C4-2B (cell line): ENCODE data around the gene MYBPC3.

Experiments used
- H3K27ac ChIP-seq: fragments of 450-650 bp; 2 replicates; pipeline ENCODE4 v1.5.1; 2017
- CTCF ChIP-seq: fragments of 450-650 bp; conservative IDR thresholded peaks from 2 replicates; pipeline ENCODE4 v1.5.1; 2017; ENCODE audit warnings: mild to moderate bottlenecking
- ZFX ChIP-seq: fragments of 450-650 bp; IDR thresholded peaks from 2 replicates; pipeline ENCODE4 v1.6.1; 2017

MYBPC3 gene

DNA sequence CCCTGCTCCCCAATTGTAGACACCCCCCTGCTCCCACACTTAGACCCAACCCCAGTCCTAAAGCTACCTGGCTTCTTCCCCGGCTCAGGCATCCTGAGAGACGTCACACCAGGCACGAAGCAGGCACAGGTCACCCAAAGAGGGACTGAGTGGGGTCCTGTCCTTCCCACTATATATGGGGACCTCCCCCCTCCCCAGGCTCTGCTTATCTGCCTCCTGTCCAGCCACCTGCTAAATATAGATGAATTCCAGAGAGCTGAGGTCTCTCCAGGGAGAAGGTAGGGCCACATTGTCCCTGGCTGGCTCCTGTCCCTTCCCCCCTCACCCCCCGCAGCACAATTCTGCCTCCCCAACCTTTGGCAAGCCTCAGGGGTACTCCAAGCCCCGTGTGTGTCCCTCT, at the start of gene MYBPC3:
Gene MYBPC3 (minus strand): TSS at position 147 of the 400 bp plus-strand sequence. CDS start 55 bp downstream, at position 92.
- H3K27ac ChIP-seq = no peak within 1 kb of the TSS
- no peak for TF ChIP-seq CTCF
- TF ChIP-seq ZFX = no peak

- TF ChIP-seq ZFX (no peak), CTCF (no peak)
- H3K27ac ChIP-seq = no peak overlapping the region
Measured at GRCh38 chr11:47400768-47401279, 48.3 kb upstream of the MYBPC3 start.

- TF ChIP-seq ZFX = no peak
- no peak for TF ChIP-seq CTCF
- H3K27ac ChIP-seq = no peak overlapping the region
Measured at GRCh38 chr11:47399860-47400767, 47.6 kb upstream of the MYBPC3 start.

GRCh38 chr11:47398551-47398950, 46.0 kb upstream of the MYBPC3 start:
- H3K27ac ChIP-seq = no peak overlapping the region

DNA sequence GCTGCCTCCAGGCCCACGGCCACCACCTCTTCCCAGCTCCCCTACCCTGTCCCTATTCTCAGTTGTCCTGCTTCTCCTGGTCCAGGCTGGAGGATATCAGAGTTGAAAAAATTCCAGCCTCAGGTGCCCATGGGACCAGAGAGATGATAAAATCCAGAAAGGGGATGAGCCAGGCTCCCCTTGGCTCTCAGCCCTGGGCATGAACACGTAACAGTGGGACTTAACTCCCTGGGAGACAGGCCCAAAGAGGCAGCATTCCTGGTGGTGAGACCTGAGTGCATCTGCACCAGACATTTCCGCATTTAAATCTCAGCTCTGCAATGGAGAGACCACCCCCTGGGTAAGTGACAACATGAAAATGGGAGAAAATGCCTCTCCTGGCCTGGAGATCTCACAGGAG, 45.5 kb upstream of the MYBPC3 start:
- TF ChIP-seq ZFX (no peak), CTCF (no peak)
- H3K27ac ChIP-seq = no peak overlapping the region

More at GRCh38 chr11:47398551-47398950, 46.0 kb upstream of the MYBPC3 start:
- no peak for TF ChIP-seq ZFX
- no peak for TF ChIP-seq CTCF

- TF ChIP-seq CTCF (no peak), ZFX (no peak)
Measured at GRCh38 chr11:47396049-47396320, 43.5 kb upstream of the MYBPC3 start.

DNA sequence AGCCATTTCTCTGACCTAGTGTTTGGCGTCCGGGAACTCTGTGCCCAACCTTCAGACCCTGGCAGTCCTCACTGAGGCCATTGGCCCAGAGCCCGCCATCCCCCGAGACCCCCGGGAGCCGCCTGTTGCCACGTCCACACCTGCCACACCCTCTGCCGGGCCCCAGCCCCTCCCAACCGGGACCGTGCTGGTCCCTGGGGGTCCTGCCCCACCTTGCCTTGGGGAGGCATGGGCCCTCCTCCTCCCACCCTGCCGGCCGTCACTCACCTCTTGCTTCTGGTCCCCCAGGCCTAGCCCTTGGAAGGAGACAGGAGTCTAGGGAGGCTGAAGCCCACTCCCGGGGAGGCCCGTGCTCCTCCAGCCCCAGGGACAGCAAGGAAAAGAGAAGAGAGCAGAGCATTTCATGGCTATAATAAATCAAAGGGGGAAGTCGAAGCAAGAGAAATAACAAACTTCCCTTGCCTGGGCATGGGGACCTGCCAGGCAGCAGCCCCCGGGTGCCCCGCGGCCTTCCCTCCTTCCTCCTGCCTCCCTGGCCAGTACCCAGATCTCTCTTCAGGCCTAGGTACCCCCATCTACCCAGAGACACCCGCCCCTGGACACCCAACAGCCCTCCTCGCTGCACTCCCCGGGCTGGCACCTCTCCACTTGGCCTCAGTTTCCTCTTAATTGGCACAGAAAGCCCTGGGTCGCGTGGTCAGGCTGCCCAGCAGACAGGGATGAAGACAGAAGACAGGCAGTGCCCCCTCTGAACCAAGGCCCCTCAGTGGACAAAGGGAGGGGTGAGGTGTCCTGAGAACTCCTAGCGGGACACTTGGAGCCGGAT, 42.9 kb upstream of the MYBPC3 start:
- no peak overlapping the region for H3K27ac ChIP-seq
- TF ChIP-seq CTCF (no peak), ZFX (no peak)

More at GRCh38 chr11:47396049-47396320, 43.5 kb upstream of the MYBPC3 start:
- H3K27ac ChIP-seq = no peak overlapping the region
